Ascending aorta (tissue), 2 donors: ENCODE results near the gene FGF22. TPM values are rescaled to one million over a fixed set of nuclear protein-coding genes. Genes with fewer than 3 reads are reported as not detected.
A peak's percentile ranks its signal among the peaks of the same experiment; 100 is the strongest.

Experiments
- DNase-seq, 2 donors: peaks; one replicate each; pipeline ENCODE4 v3.0.0-alpha.2; 2019; ENCODE audit warnings: low spot score in 2 of 2
- H3K27ac ChIP-seq, 2 donors: fragments of 200-600 bp; sonication (generic); one replicate each; pipeline ENCODE4 v1.5.1; 2016 to 2017; ENCODE audit warnings: mild to moderate bottlenecking in 1 of 2
- H3K27me3 ChIP-seq: fragments of 200-600 bp; sonication (generic); one replicate; pipeline ENCODE4 v1.5.1; 2017
- H3K36me3 ChIP-seq, 2 donors: fragments of 200-600 bp; sonication (generic); one replicate each; pipeline ENCODE4 v1.5.1; 2016
- H3K4me1 ChIP-seq, 2 donors: fragments of 200-600 bp; sonication (generic); one replicate each; pipeline ENCODE4 v1.5.1; 2016 to 2017; ENCODE audit warnings: mild to moderate bottlenecking in 1 of 2
- H3K4me3 ChIP-seq, 2 donors: fragments of 200-600 bp; sonication (generic); one replicate each; pipeline ENCODE4 v1.5.1; 2016 to 2017; ENCODE audit warnings: mild to moderate bottlenecking in 1 of 2
- H3K9me3 ChIP-seq, 2 donors: fragments of 200-600 bp; sonication (generic); one replicate each; pipeline ENCODE4 v1.5.1; 2016
- intact Hi-C: fragments of 100-400 bp; cut with DNase I; formaldehyde crosslinking; loops from one replicate; pipeline ENCODE4 v1.15.1; 2023
- total RNA-seq: library from RNA; depleted of rRNA; stranded (reverse); fragments of >200 nt; gene quantifications from one replicate; pipeline ENCODE4 v1.1.0, GENCODE V29; 2016
- TF ChIP-seq, protein P1 (sequence below), 3 experiments: fragments of 200-600 bp in 2 of 3; fragments of 450-650 bp in 1 of 3; sonication (generic) in 2 of 3; IDR thresholded peaks; one replicate each; pipeline ENCODE4 v1.5.1; 2016 to 2019; ENCODE audit warnings: antibody characterized with exemption in 3 of 3, mild to moderate bottlenecking in 1 of 3, moderate library complexity in 1 of 3

FGF22 gene
- total RNA-seq, 1 donor from 2014 or later: not detected

DNA sequence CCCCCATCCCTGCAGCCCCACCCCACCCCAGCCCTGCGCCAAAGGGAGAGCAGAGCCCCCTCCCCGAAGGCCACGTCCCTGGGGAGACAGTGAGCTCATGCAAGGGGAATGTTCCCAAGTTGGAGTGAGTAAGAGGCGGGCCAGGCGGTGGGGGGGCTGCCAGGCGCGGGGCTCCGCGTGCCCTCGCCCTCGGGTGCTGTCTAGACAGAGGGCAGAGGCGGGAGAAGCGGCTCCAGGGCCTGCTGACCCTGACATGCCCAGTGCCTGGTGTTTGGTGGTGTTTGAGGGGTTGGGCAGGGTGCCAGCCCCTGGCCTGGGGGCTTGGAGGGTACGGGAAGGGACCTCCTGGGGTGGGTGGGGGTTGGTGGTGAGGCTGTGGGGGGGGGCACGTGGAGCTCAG is 37.5 kb downstream of the FGF22 start:
- peak; percentile 82 to 96 for DNase-seq
- H3K27me3 ChIP-seq: no peaks in the 10 kb centered on the region
- peaks cover 0 to 8% of the 10 kb centered on the region in 2 donors for H3K36me3 ChIP-seq
- peaks cover 9 to 21% of the 10 kb centered on the region in 2 donors for H3K4me1 ChIP-seq
- H3K27ac ChIP-seq: peak overlapping the region; percentile 97 to 98
- intact Hi-C loops: loop anchor here (1.0 to 10.0 kb wide), 3 partner anchors 14 to 308 kb away; partner anchors contain the start of genes PTBP1, RNF126 and WDR18
- H3K9me3 ChIP-seq: no peaks in the 10 kb centered on the region
- peak overlapping the region; percentile 84 to 88 for H3K4me3 ChIP-seq
- TF ChIP-seq, protein P1, sequence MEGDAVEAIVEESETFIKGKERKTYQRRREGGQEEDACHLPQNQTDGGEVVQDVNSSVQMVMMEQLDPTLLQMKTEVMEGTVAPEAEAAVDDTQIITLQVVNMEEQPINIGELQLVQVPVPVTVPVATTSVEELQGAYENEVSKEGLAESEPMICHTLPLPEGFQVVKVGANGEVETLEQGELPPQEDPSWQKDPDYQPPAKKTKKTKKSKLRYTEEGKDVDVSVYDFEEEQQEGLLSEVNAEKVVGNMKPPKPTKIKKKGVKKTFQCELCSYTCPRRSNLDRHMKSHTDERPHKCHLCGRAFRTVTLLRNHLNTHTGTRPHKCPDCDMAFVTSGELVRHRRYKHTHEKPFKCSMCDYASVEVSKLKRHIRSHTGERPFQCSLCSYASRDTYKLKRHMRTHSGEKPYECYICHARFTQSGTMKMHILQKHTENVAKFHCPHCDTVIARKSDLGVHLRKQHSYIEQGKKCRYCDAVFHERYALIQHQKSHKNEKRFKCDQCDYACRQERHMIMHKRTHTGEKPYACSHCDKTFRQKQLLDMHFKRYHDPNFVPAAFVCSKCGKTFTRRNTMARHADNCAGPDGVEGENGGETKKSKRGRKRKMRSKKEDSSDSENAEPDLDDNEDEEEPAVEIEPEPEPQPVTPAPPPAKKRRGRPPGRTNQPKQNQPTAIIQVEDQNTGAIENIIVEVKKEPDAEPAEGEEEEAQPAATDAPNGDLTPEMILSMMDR (IDR thresholded peaks at IDR 0.05): no peak

DNA sequence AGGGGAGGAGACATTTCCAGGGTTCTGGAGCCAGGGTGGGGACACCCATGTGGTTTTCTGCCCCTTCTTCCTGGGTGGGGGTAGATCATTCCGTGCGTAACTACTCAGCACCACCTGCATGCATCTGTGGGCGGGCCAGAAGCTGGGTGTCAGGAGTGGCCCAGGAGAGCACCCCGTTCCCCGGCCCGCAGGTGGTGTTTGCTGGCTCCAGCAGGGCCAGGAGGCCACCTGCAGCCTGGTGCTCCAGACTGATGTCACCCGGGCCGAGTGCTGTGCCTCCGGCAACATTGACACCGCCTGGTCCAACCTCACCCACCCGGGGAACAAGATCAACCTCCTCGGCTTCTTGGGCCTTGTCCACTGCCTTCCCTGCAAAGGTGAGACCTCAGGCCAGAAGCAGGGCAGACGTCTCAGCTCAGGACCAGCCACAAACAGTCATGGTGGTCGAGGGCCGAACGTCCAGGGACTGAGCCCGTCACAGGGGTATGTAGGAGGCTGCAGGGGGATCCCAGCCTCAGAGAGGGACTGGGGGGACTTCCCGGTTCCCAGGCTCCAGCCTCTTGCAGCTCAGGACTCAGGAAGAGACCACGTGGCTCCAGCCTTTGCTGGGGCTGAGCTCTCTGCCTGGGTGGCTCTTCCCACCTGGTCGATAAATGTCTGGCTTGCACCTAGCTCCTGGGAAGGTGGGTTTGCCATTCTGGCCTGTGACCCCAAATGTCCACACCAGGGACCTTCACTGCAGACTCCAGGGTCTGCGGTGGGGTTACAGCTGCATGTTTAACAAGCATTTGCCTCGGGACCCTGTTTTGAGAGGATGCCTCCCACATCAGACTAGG is 38.1 kb downstream of the FGF22 start:
- DNase-seq: no peak
- TF ChIP-seq, protein P1 (IDR thresholded peaks at IDR 0.05): no peak
- Histone ChIP-seq H3K4me3 (peak overlapping the region; percentile 84 to 88), H3K4me1 (peaks cover 9 to 21% of the 10 kb centered on the region in 2 donors), H3K27ac (peak overlapping the region; percentile 97 to 98), H3K9me3 (no peaks in the 10 kb centered on the region), H3K36me3 (peaks cover 0 to 8% of the 10 kb centered on the region in 2 donors), H3K27me3 (no peaks in the 10 kb centered on the region)
- intact Hi-C loops: loop anchor here (1.0 to 10.0 kb wide), 3 partner anchors 15 to 307 kb away; partner anchors contain the start of genes PTBP1, RNF126 and WDR18

GRCh38 chr19:678791-679388 is 39.2 kb downstream of the FGF22 start:
- intact Hi-C loops: loop anchor here (10.0 kb wide), 1 partner anchor 306 kb away; the partner anchor contains the start of gene WDR18
- Histone ChIP-seq H3K27me3 (no peaks in the 10 kb centered on the region), H3K27ac (peak overlapping the region; percentile 97 to 98), H3K4me1 (peaks cover 9 to 21% of the 10 kb centered on the region in 2 donors), H3K4me3 (peak overlapping the region in 1 of 2 donors; percentile 88), H3K9me3 (no peaks in the 10 kb centered on the region), H3K36me3 (peaks cover 0 to 8% of the 10 kb centered on the region in 2 donors)
- TF ChIP-seq, protein P1 (IDR thresholded peaks at IDR 0.05): no peak
- DNase-seq: no peak

GRCh38 chr19:679418-680286 is 40.0 kb downstream of the FGF22 start:
- Histone ChIP-seq H3K36me3 (peaks cover 0 to 8% of the 10 kb centered on the region in 2 donors), H3K4me1 (peaks cover 9 to 21% of the 10 kb centered on the region in 2 donors), H3K27me3 (no peaks in the 10 kb centered on the region), H3K9me3 (no peaks in the 10 kb centered on the region), H3K4me3 (peak overlapping the region; percentile 88 to 93), H3K27ac (peak overlapping the region; percentile 97 to 98)
- peak in 1 of 2 donors; percentile 88 for DNase-seq
- TF ChIP-seq, protein P1 (IDR thresholded peaks at IDR 0.05): no peak
- intact Hi-C loops: loop anchor here (1.0 to 10.0 kb wide), 3 partner anchors 53 to 305 kb away; partner anchors contain the start of genes PTBP1 and WDR18
